Astrocyte (in vitro differentiated cells and primary cell): Measurements from ENCODE around the gene PCSK1. TPM values are rescaled to one million over a fixed set of nuclear protein-coding genes. Genes with fewer than 3 reads are reported as not detected.

ENCODE experiments used
- DNase-seq: peaks from one replicate; pipeline ENCODE4 v3.0.0-alpha.2; 2010; ENCODE audit warnings: low read depth
- FAIRE-seq: peaks from 2 replicates; lab custom pipeline; 2011; peaks lifted over from hg19 to GRCh38; lab: Jason Lieb, UNC
- H2AFZ ChIP-seq: 2 replicates; pipeline ENCODE4 v1.6.0; 2012; ENCODE audit warnings: low read depth, low read length, inconsistent platforms
- H3K27ac ChIP-seq: 2 replicates; pipeline ENCODE4 v1.5.1; 2011; ENCODE audit warnings: low read depth, low read length, inconsistent platforms
- H3K27me3 ChIP-seq: 2 replicates; pipeline ENCODE4 v1.6.0; 2011; ENCODE audit warnings: low read length, inconsistent platforms; ENCODE audit not compliant: insufficient read depth
- H3K36me3 ChIP-seq: 2 replicates; pipeline ENCODE4 v1.5.1; 2011; ENCODE audit warnings: low read length, inconsistent platforms; ENCODE audit not compliant: insufficient read depth
- H3K4me1 ChIP-seq: 2 replicates; pipeline ENCODE4 v1.5.1; 2011; ENCODE audit warnings: low read length, inconsistent platforms; ENCODE audit not compliant: insufficient read depth
- H3K4me2 ChIP-seq: 2 replicates; pipeline ENCODE4 v1.6.0; 2012; ENCODE audit warnings: low read length, inconsistent platforms
- H3K4me3 ChIP-seq: 2 replicates; pipeline ENCODE4 v1.5.1; 2011; ENCODE audit warnings: low read depth, mild to moderate bottlenecking, low read length, inconsistent platforms; ENCODE audit not compliant: insufficient read depth
- H3K79me2 ChIP-seq: 2 replicates; pipeline ENCODE4 v1.6.0; 2012; ENCODE audit warnings: mild to moderate bottlenecking, low read length, inconsistent platforms; ENCODE audit not compliant: insufficient read depth
- H3K9ac ChIP-seq: 2 replicates; pipeline ENCODE4 v1.6.0; 2012; ENCODE audit warnings: mild to moderate bottlenecking, low read length, inconsistent platforms
- H3K9me3 ChIP-seq: 2 replicates; pipeline ENCODE4 v1.5.1; 2012; ENCODE audit warnings: low read depth, mild to moderate bottlenecking, low read length, inconsistent platforms; ENCODE audit not compliant: insufficient read depth
- H4K20me1 ChIP-seq: 2 replicates; pipeline ENCODE4 v1.6.0; 2012; ENCODE audit warnings: low read length, inconsistent platforms; ENCODE audit not compliant: insufficient read depth
- H3K27ac Mint-ChIP-seq: one replicate; pipeline ENCODE4 v1.8.0; 2021; ENCODE audit warnings: mild to moderate bottlenecking, mixed read lengths; ENCODE audit not compliant: unreplicated experiment
- H3K27me3 Mint-ChIP-seq: one replicate; pipeline ENCODE4 v1.8.0; 2021; ENCODE audit warnings: low read depth, mixed read lengths; ENCODE audit not compliant: unreplicated experiment
- H3K36me3 Mint-ChIP-seq: one replicate; pipeline ENCODE4 v1.8.0; 2021; ENCODE audit warnings: low read depth, mixed read lengths; ENCODE audit not compliant: unreplicated experiment
- H3K4me1 Mint-ChIP-seq: one replicate; pipeline ENCODE4 v1.8.0; 2021; ENCODE audit warnings: low read depth, mixed read lengths; ENCODE audit not compliant: unreplicated experiment
- H3K4me3 Mint-ChIP-seq: one replicate; pipeline ENCODE4 v1.8.0; 2021; ENCODE audit warnings: mild to moderate bottlenecking, moderate library complexity, mixed read lengths; ENCODE audit not compliant: unreplicated experiment
- H3K9me3 Mint-ChIP-seq: one replicate; pipeline ENCODE4 v1.8.0; 2021; ENCODE audit warnings: mild to moderate bottlenecking, mixed read lengths; ENCODE audit not compliant: unreplicated experiment
- EZH2 ChIP-seq: IDR thresholded peaks from 2 replicates; pipeline ENCODE4 v1.6.1; 2012; ENCODE audit warnings: mild to moderate bottlenecking, low read length, inconsistent platforms; ENCODE audit not compliant: insufficient read depth
- total RNA-seq: library from RNA; stranded (reverse); gene quantifications from 2 replicates; pipeline ENCODE4 v1.2.1, GENCODE V29; 2021
- TF ChIP-seq, protein P1 (sequence below): IDR thresholded peaks from 2 replicates; pipeline ENCODE4 v1.5.1; 2011; ENCODE audit warnings: low read depth, mild to moderate bottlenecking, inconsistent platforms, low read length, moderate library complexity; ENCODE audit not compliant: insufficient read depth

Gene PCSK1
- total RNA-seq, 1 donor from 2014 or later = 0.18 TPM

DNA sequence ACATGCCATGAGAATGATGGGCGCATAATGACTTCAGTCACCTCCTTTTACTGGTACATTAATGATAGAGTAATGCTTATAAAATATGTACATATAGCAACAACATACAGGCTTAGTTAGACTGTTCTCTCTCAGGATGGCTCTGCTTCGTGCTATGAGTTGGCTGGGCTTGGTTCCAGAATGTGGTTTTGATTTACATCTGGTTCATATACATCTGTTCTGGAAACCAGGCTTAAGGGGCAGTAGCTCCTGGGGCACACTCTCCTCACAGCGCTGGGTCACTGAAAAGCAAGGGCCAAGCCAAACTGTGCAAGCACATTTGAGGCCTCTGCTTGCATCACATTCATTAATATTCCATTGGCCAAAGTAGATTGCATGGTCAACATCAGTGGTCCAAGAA is 44.9 kb downstream of the PCSK1 start:
- no peak overlapping the region for H3K27ac Mint-ChIP-seq
- Histone ChIP-seq H4K20me1 (no peaks in the 10 kb centered on the region), H3K9me3 (no peaks in the 10 kb centered on the region), H3K4me3 (no peak overlapping the region), H3K27me3 (no peaks in the 10 kb centered on the region), H3K36me3 (no peaks in the 10 kb centered on the region), H3K4me2 (no peak overlapping the region), H3K9ac (no peak overlapping the region), H3K79me2 (no peaks in the 10 kb centered on the region), H3K4me1 (peaks cover 9% of the 10 kb centered on the region), H2AFZ (no peak overlapping the region), H3K27ac (no peak overlapping the region)
- no peak overlapping the region for H3K4me3 Mint-ChIP-seq
- DNase-seq (no peak), FAIRE-seq (no peak)
- peaks cover 5% of the 10 kb centered on the region for H3K4me1 Mint-ChIP-seq
- peaks cover 2% of the 10 kb centered on the region for H3K9me3 Mint-ChIP-seq
- H3K27me3 Mint-ChIP-seq = peaks cover 3% of the 10 kb centered on the region
- no peaks in the 10 kb centered on the region for H3K36me3 Mint-ChIP-seq
- TF ChIP-seq, protein P1, sequence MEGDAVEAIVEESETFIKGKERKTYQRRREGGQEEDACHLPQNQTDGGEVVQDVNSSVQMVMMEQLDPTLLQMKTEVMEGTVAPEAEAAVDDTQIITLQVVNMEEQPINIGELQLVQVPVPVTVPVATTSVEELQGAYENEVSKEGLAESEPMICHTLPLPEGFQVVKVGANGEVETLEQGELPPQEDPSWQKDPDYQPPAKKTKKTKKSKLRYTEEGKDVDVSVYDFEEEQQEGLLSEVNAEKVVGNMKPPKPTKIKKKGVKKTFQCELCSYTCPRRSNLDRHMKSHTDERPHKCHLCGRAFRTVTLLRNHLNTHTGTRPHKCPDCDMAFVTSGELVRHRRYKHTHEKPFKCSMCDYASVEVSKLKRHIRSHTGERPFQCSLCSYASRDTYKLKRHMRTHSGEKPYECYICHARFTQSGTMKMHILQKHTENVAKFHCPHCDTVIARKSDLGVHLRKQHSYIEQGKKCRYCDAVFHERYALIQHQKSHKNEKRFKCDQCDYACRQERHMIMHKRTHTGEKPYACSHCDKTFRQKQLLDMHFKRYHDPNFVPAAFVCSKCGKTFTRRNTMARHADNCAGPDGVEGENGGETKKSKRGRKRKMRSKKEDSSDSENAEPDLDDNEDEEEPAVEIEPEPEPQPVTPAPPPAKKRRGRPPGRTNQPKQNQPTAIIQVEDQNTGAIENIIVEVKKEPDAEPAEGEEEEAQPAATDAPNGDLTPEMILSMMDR = no peak
- TF ChIP-seq EZH2 = no peak

DNA sequence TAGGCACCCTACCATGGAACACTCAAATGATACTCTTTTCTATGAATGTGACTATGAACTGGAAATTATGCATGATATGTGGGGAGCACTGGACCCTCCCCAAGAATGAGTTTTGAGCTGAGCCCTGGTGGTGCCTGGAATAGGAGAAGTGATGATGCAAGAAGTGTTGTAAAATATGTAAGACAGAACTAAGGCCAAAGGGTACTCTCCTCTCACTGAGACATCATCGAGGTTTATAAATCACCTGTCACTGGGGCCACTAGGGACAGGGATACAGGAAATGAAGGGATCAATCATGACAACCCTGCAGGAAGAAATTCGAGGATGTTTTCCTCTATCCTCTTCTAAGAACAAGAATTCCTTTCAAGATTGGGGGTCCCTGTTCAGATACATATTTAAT is 45.4 kb downstream of the PCSK1 start:
- H3K79me2 ChIP-seq = no peaks in the 10 kb centered on the region
- peaks cover 3% of the 10 kb centered on the region for H3K27me3 Mint-ChIP-seq
- no peak overlapping the region for H3K4me2 ChIP-seq
- peaks cover 5% of the 10 kb centered on the region for H3K4me1 Mint-ChIP-seq
- H3K27me3 ChIP-seq = no peaks in the 10 kb centered on the region
- H3K36me3 Mint-ChIP-seq = no peaks in the 10 kb centered on the region
- DNase-seq (no peak), FAIRE-seq (no peak)
- peaks cover 9% of the 10 kb centered on the region for H3K4me1 ChIP-seq
- no peak overlapping the region for H3K9ac ChIP-seq
- H3K27ac ChIP-seq = no peak overlapping the region
- no peak for TF ChIP-seq EZH2
- TF ChIP-seq, protein P1 = no peak
- no peaks in the 10 kb centered on the region for H4K20me1 ChIP-seq
- H3K27ac Mint-ChIP-seq = no peak overlapping the region
- H2AFZ ChIP-seq = no peak overlapping the region
- H3K9me3 ChIP-seq = no peaks in the 10 kb centered on the region
- no peak overlapping the region for H3K4me3 ChIP-seq
- no peaks in the 10 kb centered on the region for H3K36me3 ChIP-seq
- peaks cover 2% of the 10 kb centered on the region for H3K9me3 Mint-ChIP-seq
- H3K4me3 Mint-ChIP-seq = no peak overlapping the region

DNA sequence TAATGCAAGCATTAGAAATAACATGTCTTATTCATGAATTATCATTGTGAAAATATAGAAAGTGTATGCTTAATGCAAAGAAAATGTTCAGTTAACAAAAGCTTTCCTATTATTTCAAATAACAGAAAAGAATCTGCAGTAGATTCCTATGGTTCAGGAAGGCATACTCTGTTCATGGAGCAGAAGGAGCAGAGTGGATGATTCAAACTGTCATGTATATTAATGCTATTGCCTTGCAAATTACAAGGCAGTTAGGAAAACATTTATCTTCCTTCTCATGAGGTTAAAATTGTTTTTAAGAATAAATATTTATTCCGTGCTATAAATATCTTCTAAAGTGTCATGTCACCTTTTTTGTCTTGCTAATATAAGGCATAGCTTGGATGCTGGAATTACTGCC is 47.5 kb downstream of the PCSK1 start:
- H3K27ac Mint-ChIP-seq = no peak overlapping the region
- no peak overlapping the region for H3K9ac ChIP-seq
- no peak for FAIRE-seq

More for the DNA sequence above, 47.5 kb downstream of the PCSK1 start:
- no peaks in the 10 kb centered on the region for H3K36me3 ChIP-seq
- H3K9me3 ChIP-seq = no peaks in the 10 kb centered on the region
- no peaks in the 10 kb centered on the region for H4K20me1 ChIP-seq
- no peak overlapping the region for H2AFZ ChIP-seq
- no peak overlapping the region for H3K4me3 Mint-ChIP-seq
- H3K27me3 ChIP-seq = no peaks in the 10 kb centered on the region
- peaks cover 9% of the 10 kb centered on the region for H3K4me1 ChIP-seq
- H3K27me3 Mint-ChIP-seq = peaks cover 3% of the 10 kb centered on the region
- H3K4me1 Mint-ChIP-seq = peaks cover 3% of the 10 kb centered on the region
- no peak overlapping the region for H3K4me3 ChIP-seq
- no peak for DNase-seq
- no peaks in the 10 kb centered on the region for H3K36me3 Mint-ChIP-seq
- no peak overlapping the region for H3K4me2 ChIP-seq
- peaks cover 2% of the 10 kb centered on the region for H3K9me3 Mint-ChIP-seq
- H3K79me2 ChIP-seq = no peaks in the 10 kb centered on the region
- no peak overlapping the region for H3K27ac ChIP-seq
- TF ChIP-seq EZH2 = no peak
- TF ChIP-seq, protein P1 = no peak
